ENCODE data around the gene SPAG6. TPM values are rescaled to one million over a fixed set of nuclear protein-coding genes. Genes with fewer than 3 reads are reported as not detected.

SPAG6 gene
- total and polyA plus RNA-seq, 2 experiments from 2014 or later: 0.21 TPM; not detected in 1

GRCh38 chr10:22319980-22320558 lies 25.2 kb upstream of the SPAG6 start:
- Histone ChIP-seq H2AFZ (no peak overlapping the region), H3K4me2 (peak overlapping the region; percentile 73), H3F3A (replicated peaks; ENCODE audit: low read depth) (peaks cover 39% of the 10 kb centered on the region), H3K36me3 (ENCODE audit: insufficient read depth) (no peaks in the 10 kb centered on the region), H3K4me3 (peak overlapping the region; percentile 38), H3K79me2 (replicated peaks; ENCODE audit: insufficient read depth) (0 out of 2 replicates have a peak, but pooled peaks cover 4% of the 10 kb centered on the region), H3K27ac (ENCODE audit: low read depth) (no peak overlapping the region), H3K4me1 (ENCODE audit: insufficient read depth) (peaks cover 68% of the 10 kb centered on the region), H3K27me3 (ENCODE audit: insufficient read depth) (peaks cover 81% of the 10 kb centered on the region), H3K9me2 (ENCODE audit: insufficient read depth) (no peaks in the 10 kb centered on the region), H4K20me1 (replicated peaks; ENCODE audit: insufficient read depth) (peaks cover 21% of the 10 kb centered on the region)
- Mint-ChIP-seq H3K9me3 (peaks cover 8% of the 10 kb centered on the region), H3K36me3 (ENCODE audit: low read depth) (peaks cover 3% of the 10 kb centered on the region; the same call in 2 of the 3 replicates), H3K27me3 (ENCODE audit: insufficient read depth, low read depth, poor library complexity) (peaks cover 87% of the 10 kb centered on the region), H3K27ac (no peak overlapping the region; the same call in 1 of the 2 replicates), H3K4me1 (peaks cover 55% of the 10 kb centered on the region), H3K4me3 (peak overlapping the region; percentile 73)
- ATAC-seq (no peak), DNase-seq (ENCODE audit: low spot score) (no peak)
- TF ChIP-seq EZH2 (IDR thresholded peaks at IDR 0.05; ENCODE audit: low read depth, unreplicated experiment): peak; percentile 90
- no peak for TF ChIP-seq CREB1 (CRISPR knock-in tag; IDR thresholded peaks at IDR 0.05; ENCODE audit: low read depth)
- peak; percentile 75 for TF ChIP-seq EZH2phosphoT487 (IDR thresholded peaks at IDR 0.05; ENCODE audit: unreplicated experiment)

- no peak within 1 kb of the TSS for H3K27ac ChIP-seq (ENCODE audit: low read depth)
- H3K27ac Mint-ChIP-seq: no peak within 1 kb of the TSS; the same call in 1 of the 2 replicates
- H3F3A ChIP-seq (replicated peaks; ENCODE audit: low read depth): peaks cover 40% of the 10 kb centered on the region
- H3K4me3 ChIP-seq: peak within 1 kb of the TSS; percentile 62
- peaks cover 64% of the 10 kb centered on the region for H3K4me1 ChIP-seq (ENCODE audit: insufficient read depth)
- DNase-seq (ENCODE audit: low spot score) (peak; percentile 68), ATAC-seq (peak; percentile 5)
- H2AFZ ChIP-seq: no peak within 1 kb of the TSS
- H3K9me2 ChIP-seq (ENCODE audit: insufficient read depth): no peaks in the 10 kb centered on the region
- H3K36me3 Mint-ChIP-seq (ENCODE audit: low read depth): peaks cover 3% of the 10 kb centered on the region; the same call in 2 of the 3 replicates
- no peaks in the 10 kb centered on the region for H3K36me3 ChIP-seq (ENCODE audit: insufficient read depth)
- peaks cover 15% of the 10 kb centered on the region for H4K20me1 ChIP-seq (replicated peaks; ENCODE audit: insufficient read depth)
- peaks cover 51% of the 10 kb centered on the region for H3K4me1 Mint-ChIP-seq
- peak within 1 kb of the TSS; percentile 78 for H3K4me2 ChIP-seq
- peaks cover 78% of the 10 kb centered on the region for H3K27me3 ChIP-seq (ENCODE audit: insufficient read depth)
- H3K27me3 Mint-ChIP-seq (ENCODE audit: insufficient read depth, low read depth, poor library complexity): peaks cover 83% of the 10 kb centered on the region
- peaks cover 8% of the 10 kb centered on the region for H3K9me3 Mint-ChIP-seq
- peak within 1 kb of the TSS; percentile 78 for H3K4me3 Mint-ChIP-seq
- 0 out of 2 replicates have a peak, but pooled peaks cover 4% of the 10 kb centered on the region for H3K79me2 ChIP-seq (replicated peaks; ENCODE audit: insufficient read depth)
- TF ChIP-seq NANOG (IDR thresholded peaks at IDR 0.05; ENCODE audit: borderline replicate concordance): no peak
- TF ChIP-seq REST (IDR thresholded peaks at IDR 0.05; ENCODE audit: unreplicated experiment): no peak
- no peak for TF ChIP-seq CREB1 (CRISPR knock-in tag; IDR thresholded peaks at IDR 0.05; ENCODE audit: low read depth)
These were observed 24.6 kb upstream of the SPAG6 start, which contains the start of gene BMI1 for GRCh38 chr10:22320591-22321155. Gene BMI1 (plus strand): TSS chr10:22321099. CDS start chr10:22326450, 5,351 bp downstream.
